ENCODE measurements around the gene SLC8A2. TPM values are rescaled to one million over a fixed set of nuclear protein-coding genes. Genes with fewer than 3 reads are reported as not detected.

The SLC8A2 gene
- total and polyA plus RNA-seq, 2 of the 8 experiments (the other 6 are each of a cell fraction or from before 2014, with no cell fraction given), result 7.3 to 12.4 TPM

- no peak for TF ChIP-seq CHD7 (IDR thresholded peaks at IDR 0.05; ENCODE audit: insufficient replicate concordance, low read length)
- no peak for TF ChIP-seq CEBPB (IDR thresholded peaks at IDR 0.05; ENCODE audit: low read depth, low read length)
- TF ChIP-seq SP1 (IDR thresholded peaks at IDR 0.05; ENCODE audit: low read depth, low read length), result no peak
- TF ChIP-seq PHF8 (conservative IDR thresholded peaks at IDR 0.05; ENCODE audit: low read depth, low read length), result no peak
- TF ChIP-seq TEAD4 (IDR thresholded peaks at IDR 0.05; ENCODE audit: low read depth, low read length), result no peak
- TF ChIP-seq RFX5 (IDR thresholded peaks at IDR 0.05; ENCODE audit: borderline replicate concordance, low read depth, low read length), result no peak
- no peak for TF ChIP-seq KDM4A (IDR thresholded peaks at IDR 0.05; ENCODE audit: low read depth, low read length, severe bottlenecking)
- TF ChIP-seq RAD21 (IDR thresholded peaks at IDR 0.05 in 1 of 2, conservative IDR thresholded peaks at IDR 0.05 in 1 of 2; ENCODE audit: low read depth in 2 of 2, low read length in 2 of 2), result no peak
- TF ChIP-seq EP300 (IDR thresholded peaks at IDR 0.05; ENCODE audit: borderline replicate concordance in 1 of 2, low read depth in 2 of 2, low read length in 2 of 2), result no peak
- no peak for TF ChIP-seq CHD1 (IDR thresholded peaks at IDR 0.05; ENCODE audit: low read depth, low read length)
- TF ChIP-seq SIX5 (IDR thresholded peaks at IDR 0.05; ENCODE audit: low read depth, low read length), result no peak
Observed at GRCh38 chr19:47497821-47498520, 26.3 kb upstream of the SLC8A2 start (continued).
